Calu3 (cell line): ENCODE measurements around the gene NUP88. TPM values are rescaled to one million over a fixed set of nuclear protein-coding genes. Genes with fewer than 3 reads are reported as not detected.

Source experiments
- BruUV-seq: library from RNA; stranded (reverse); fragments of 400-500 nt; replicated peaks from 2 replicates; lab custom pipeline; 2021; lab: Mats Ljungman, UMichigan
- CTCF ChIA-PET: fragments of 300-600 bp; sonication (Branson Sonifier 250); formaldehyde crosslinking; loops from one replicate; lab custom pipeline; 2022; ENCODE audit warnings: antibody characterized with exemption; lab: Charles Lee
- DNase-seq: peaks from one replicate; pipeline ENCODE4 v3.0.0; 2022
- H3K27ac Mint-ChIP-seq: one replicate; pipeline ENCODE4 v1.8.0; 2022; ENCODE audit warnings: mixed read lengths; ENCODE audit not compliant: unreplicated experiment
- H3K27me3 Mint-ChIP-seq: one replicate; pipeline ENCODE4 v1.8.0; 2022; ENCODE audit warnings: mixed read lengths; ENCODE audit not compliant: unreplicated experiment
- H3K36me3 Mint-ChIP-seq: one replicate; pipeline ENCODE4 v1.8.0; 2022; ENCODE audit warnings: mild to moderate bottlenecking, moderate library complexity, mixed read lengths; ENCODE audit not compliant: insufficient read depth, unreplicated experiment
- H3K4me1 Mint-ChIP-seq: one replicate; pipeline ENCODE4 v1.8.0; 2022; ENCODE audit warnings: mild to moderate bottlenecking, low read depth, mixed read lengths; ENCODE audit not compliant: unreplicated experiment
- H3K4me3 Mint-ChIP-seq: one replicate; pipeline ENCODE4 v1.8.0; 2022; ENCODE audit warnings: mild to moderate bottlenecking, low read depth, moderate library complexity, mixed read lengths; ENCODE audit not compliant: unreplicated experiment
- H3K9me3 Mint-ChIP-seq: one replicate; pipeline ENCODE4 v1.8.0; 2022; ENCODE audit warnings: low read depth, mixed read lengths; ENCODE audit not compliant: unreplicated experiment
- intact Hi-C: fragments of 100-400 bp; cut with micrococcal nuclease; formaldehyde crosslinking; loops from one replicate; pipeline ENCODE4 v1.10.0; 2022; ENCODE audit not compliant: unreplicated experiment
- total RNA-seq: library from RNA; stranded (reverse); gene quantifications from 2 replicates; pipeline ENCODE4 v1.2.3, GENCODE V29; 2022
- TF ChIP-seq, protein P1 (sequence below): fragments of 200-600 bp; IDR thresholded peaks from one replicate; pipeline ENCODE4 v1.8.0; 2022; ENCODE audit warnings: antibody characterized with exemption; ENCODE audit not compliant: unreplicated experiment

NUP88 gene
- total RNA-seq, 1 experiment from 2014 or later: 67.2 TPM

DNA sequence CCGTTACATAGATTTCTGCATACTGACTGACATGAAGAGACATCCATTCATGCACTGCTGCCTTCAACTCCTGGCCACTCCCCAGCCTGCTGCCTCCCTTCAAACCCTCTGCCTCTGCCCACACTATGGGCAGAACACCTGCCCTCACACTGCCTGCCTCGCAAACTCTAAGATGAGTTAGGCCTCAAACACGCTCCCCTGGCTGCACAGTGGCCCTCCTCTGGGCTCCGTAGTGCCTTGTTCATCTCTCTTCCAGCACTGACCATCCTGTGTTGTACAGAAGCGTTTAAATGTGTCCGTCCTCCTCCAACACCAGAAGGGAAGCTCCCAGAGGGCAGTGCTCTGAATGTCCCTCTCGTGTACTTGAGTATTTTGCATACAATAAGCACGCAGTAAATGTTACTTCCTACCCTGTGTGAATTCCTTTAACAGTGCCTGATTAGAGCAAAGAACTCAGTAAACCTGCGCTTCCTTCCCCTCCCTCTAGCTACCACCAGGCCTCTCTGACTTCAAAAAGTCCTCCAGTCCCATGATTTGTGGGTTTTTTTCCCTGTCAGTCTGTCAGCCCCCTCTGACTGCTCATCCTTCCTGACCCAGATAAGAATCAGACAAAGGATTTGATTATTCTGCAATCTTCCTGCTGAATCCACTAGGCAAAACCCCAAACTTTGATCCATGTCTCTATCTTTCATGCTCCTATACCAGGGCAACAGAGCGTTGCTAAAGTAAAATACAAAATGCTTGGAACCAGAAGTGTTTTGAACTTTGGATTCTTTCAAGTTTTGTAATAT, 45.5 kb upstream of the NUP88 start:
- TF ChIP-seq, protein P1, sequence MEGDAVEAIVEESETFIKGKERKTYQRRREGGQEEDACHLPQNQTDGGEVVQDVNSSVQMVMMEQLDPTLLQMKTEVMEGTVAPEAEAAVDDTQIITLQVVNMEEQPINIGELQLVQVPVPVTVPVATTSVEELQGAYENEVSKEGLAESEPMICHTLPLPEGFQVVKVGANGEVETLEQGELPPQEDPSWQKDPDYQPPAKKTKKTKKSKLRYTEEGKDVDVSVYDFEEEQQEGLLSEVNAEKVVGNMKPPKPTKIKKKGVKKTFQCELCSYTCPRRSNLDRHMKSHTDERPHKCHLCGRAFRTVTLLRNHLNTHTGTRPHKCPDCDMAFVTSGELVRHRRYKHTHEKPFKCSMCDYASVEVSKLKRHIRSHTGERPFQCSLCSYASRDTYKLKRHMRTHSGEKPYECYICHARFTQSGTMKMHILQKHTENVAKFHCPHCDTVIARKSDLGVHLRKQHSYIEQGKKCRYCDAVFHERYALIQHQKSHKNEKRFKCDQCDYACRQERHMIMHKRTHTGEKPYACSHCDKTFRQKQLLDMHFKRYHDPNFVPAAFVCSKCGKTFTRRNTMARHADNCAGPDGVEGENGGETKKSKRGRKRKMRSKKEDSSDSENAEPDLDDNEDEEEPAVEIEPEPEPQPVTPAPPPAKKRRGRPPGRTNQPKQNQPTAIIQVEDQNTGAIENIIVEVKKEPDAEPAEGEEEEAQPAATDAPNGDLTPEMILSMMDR: no peak
- no TSS peak for BruUV-seq
- Mint-ChIP-seq H3K9me3 (no peaks in the 10 kb centered on the region), H3K36me3 (peaks cover 31% of the 10 kb centered on the region), H3K4me1 (peaks cover 32% of the 10 kb centered on the region), H3K27me3 (no peaks in the 10 kb centered on the region), H3K27ac (no peak overlapping the region), H3K4me3 (no peak overlapping the region)
- intact Hi-C loops: no loop called here
- CTCF ChIA-PET: interaction anchor here (0.5 kb wide), 1 partner anchor 472 kb away, joined by 5 read pairs; no protein-coding TSS in a partner anchor
- DNase-seq: no peak

DNA sequence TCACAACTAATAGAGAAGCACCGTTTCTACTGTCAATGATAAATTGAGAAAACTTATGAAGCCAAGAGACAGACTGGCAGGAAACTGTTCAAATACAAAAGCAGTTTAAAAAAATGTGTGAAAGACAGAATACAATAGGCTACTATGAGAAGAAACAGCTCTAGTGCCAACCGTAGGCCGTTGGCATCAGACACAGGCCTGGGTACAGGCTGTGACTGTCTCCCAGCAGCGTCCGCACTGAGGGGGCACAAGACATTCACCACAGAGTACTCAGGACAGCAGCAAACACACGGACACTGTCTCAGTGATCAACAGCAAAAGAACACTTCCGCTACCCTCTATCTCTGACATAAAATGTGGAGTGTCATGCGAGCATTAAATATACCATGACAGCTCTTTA, 27.3 kb upstream of the NUP88 start:
- no peaks in the 10 kb centered on the region for H3K4me1 Mint-ChIP-seq
- DNase-seq: no peak
- H3K36me3 Mint-ChIP-seq: peaks cover 11% of the 10 kb centered on the region
- no peak overlapping the region for H3K27ac Mint-ChIP-seq
- TF ChIP-seq, protein P1: no peak
- intact Hi-C loops: no loop called here
- CTCF ChIA-PET: no interaction called here
- BruUV-seq: no TSS peak
- no peaks in the 10 kb centered on the region for H3K27me3 Mint-ChIP-seq
- no peaks in the 10 kb centered on the region for H3K9me3 Mint-ChIP-seq
- H3K4me3 Mint-ChIP-seq: no peak overlapping the region

DNA sequence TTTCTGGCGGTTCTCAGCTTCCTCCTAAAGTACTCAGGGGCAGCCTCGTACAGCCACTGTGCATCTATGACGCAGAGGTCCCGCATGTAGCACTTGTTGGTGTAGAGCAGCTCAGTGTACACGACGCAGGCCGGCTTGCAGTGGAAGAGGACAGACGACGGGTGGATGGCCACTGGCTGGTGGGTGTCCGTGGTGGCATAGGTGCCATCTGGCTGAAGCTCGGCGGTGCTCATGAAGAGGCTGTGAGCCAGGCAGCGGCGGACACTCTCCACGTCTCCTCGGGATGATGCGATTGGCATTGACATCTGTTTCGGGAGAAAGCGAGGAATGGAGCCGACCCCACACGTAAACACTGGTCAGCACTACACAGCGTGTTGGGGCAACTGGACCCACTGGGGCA, 24.7 kb upstream of the NUP88 start:
- Mint-ChIP-seq H3K4me3 (no peak overlapping the region), H3K4me1 (no peaks in the 10 kb centered on the region), H3K27me3 (no peaks in the 10 kb centered on the region), H3K9me3 (no peaks in the 10 kb centered on the region), H3K27ac (no peak overlapping the region), H3K36me3 (peaks cover 17% of the 10 kb centered on the region)
- intact Hi-C loops: no loop called here
- no peak for DNase-seq
- CTCF ChIA-PET: interaction anchor here (0.6 kb wide), 2 partner anchors 81 to 314 kb away, joined by 3 to 4 read pairs; no protein-coding TSS in a partner anchor
- TF ChIP-seq, protein P1: no peak
- no TSS peak for BruUV-seq

DNA sequence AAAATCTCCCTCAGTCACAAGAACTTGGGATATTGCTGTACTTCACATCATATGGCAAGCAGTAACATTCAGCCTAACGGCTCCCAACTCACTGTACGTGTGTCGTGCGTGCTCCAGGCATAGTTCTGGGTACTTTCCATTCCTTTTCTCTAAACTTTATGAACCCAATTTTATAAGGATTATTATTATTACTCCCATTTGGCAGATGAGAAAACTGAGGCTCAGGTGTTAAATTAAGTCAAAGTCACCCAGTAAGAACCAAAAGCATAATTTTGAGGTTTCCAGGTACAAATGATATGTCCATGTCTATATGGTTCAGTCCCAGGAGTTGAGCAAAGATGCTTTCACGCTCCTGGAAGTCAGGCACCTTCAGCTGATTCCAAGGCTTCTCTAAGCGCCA, 24.3 kb upstream of the NUP88 start:
- Mint-ChIP-seq H3K36me3 (peaks cover 19% of the 10 kb centered on the region), H3K4me1 (no peaks in the 10 kb centered on the region), H3K27ac (no peak overlapping the region), H3K27me3 (no peaks in the 10 kb centered on the region), H3K4me3 (no peak overlapping the region), H3K9me3 (no peaks in the 10 kb centered on the region)
- intact Hi-C loops: no loop called here
- DNase-seq: no peak
- no TSS peak for BruUV-seq
- CTCF ChIA-PET: no interaction called here
- TF ChIP-seq, protein P1: no peak
